GM18907 (cell line): ENCODE measurements around the gene SYNDIG1.

Experiments
- ATAC-seq: cut with Tn5 transposase; IDR thresholded peaks from one replicate; pipeline ENCODE4 v1.9.1; 2021; ENCODE audit warnings: mild to moderate bottlenecking, moderate library complexity; ENCODE audit not compliant: unreplicated experiment

SYNDIG1 gene

GRCh38 chr20:24470746-24471582 is 1.5 kb downstream of the SYNDIG1 start:
- ATAC-seq, result no peak

DNA sequence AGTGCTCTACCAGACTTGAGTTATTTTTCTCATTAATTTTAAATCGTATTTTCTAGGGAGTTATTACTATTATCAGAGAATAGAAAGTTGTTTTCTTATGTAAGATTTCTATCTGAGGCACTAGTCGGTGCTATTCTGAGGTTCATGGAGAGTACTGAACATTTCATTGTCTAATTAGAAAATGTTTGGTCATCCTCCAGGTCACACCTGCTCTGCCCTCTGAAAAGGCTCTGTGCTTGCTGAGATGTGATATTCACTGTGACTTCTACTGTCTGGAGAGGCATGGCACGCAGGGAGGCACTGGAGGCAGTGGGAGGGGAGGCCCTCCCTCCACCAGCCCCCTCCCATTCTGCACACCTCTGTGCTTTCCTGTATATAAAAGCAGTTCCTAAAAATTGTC is 3.0 kb downstream of the SYNDIG1 start:
- no peak for ATAC-seq

GRCh38 chr20:24473435-24474223 is 4.2 kb downstream of the SYNDIG1 start:
- no peak for ATAC-seq

GRCh38 chr20:24477831-24478547 is 8.6 kb downstream of the SYNDIG1 start:
- no peak for ATAC-seq

- no peak for ATAC-seq
These were observed 9.2 kb downstream of the SYNDIG1 start for GRCh38 chr20:24478584-24478983.

DNA sequence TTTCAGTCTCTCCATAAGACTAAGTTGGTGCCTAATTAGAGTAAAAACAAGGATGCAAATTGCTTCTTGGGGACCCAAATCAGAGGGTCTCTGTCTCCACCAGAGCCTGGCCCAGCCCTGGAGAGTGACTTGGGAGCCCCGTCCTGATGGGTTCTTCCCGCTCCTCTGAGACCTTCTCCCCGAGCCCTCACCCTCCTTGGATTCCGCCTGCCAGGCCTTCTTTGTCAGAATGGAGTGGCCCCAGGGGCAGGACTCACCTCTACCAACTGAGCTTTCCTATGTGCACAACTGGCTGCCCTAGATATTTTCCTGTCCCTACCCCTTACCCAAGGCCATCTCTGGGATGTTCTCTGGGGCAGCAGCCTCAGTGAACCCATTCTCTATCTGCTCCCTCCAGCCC is 9.7 kb downstream of the SYNDIG1 start:
- ATAC-seq, result no peak

DNA sequence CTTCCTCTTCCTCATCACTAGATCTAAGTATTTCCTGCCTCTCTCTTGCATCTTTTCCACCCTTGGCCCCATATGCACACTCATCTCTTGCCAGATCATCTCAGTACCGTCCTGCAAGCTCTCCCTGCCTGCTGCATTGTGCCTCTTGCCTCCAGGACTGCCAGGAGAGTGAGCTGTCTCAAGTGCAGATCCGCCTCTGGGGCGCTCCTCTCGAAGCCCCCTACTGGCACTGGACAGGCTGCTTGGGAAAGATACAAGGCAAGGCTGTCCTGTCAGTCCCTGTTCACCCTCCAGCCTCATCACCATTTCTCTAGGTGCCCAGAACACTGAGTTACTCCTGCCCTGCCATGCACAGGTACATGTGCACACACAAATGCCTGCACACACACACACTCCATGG is 10.2 kb downstream of the SYNDIG1 start:
- ATAC-seq, result no peak

DNA sequence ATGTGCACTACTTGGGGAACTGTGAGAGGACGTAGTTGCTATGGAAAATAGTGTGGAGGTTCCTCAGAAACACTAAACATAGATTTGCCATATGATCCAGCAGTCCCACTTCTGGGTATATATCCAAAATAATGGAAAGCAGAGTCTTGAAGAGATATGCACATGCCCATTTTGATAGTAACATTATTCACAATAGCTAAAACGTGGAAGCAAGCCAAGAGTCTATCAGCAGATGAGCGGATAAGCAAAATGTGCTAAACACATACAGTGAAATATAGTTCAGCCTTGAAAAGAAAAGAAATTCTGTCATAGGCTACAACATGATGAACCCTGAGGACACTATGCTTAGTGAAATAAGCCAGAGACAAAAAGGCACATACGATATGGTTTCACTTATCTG is 11.1 kb downstream of the SYNDIG1 start:
- ATAC-seq, result no peak

- no peak for ATAC-seq
These were observed 11.7 kb downstream of the SYNDIG1 start for GRCh38 chr20:24481173-24481572.

DNA sequence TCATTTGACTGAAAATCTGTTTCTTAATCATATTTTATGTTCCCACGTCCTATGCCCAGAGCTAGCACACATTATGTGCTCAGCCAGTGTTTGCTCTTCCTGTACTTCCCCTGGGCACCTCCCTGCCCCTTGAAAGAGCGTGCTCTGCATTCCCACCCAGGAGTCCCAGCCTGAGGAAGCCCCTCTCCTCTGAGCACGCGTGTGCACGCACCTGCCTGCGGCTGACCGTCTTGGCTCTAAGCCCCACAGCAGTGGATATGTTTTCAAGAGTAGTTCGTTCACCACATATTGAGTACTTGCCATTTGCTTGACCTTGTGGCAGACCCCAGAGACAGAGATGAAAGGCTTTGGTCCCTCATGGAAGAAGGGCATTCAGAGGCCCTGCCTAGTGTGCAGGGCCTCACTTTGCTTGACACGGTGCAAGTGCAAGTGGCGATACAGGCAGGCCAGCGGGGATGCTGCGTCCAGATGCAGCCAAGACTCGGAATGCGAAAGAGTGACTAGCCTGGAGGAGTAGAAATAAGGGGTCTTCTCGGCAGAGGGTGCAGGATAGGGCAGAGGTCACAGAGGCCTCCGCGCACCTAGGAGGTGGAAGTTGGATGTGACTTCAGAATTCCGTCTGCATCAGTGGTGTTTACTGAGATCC is 14.1 kb downstream of the SYNDIG1 start:
- no peak for ATAC-seq

DNA sequence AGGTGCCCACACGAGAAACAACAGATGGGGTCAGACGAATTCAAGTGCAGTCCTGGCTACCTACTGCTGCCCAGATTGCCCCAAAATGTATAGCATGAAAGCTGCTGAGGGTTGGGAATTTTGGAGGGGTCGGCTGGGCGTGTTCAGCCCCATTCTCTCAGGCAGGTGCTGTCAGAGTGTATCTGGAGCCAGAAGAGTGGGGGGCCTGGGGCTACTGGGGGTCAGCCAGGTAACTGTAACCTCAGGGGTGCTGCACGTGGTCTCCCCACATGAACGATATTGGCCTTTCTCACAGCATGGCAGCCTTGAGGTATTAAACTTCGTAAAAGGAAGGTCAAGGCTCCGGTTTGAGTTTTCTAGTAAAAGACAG is 14.6 kb downstream of the SYNDIG1 start:
- no peak for ATAC-seq

DNA sequence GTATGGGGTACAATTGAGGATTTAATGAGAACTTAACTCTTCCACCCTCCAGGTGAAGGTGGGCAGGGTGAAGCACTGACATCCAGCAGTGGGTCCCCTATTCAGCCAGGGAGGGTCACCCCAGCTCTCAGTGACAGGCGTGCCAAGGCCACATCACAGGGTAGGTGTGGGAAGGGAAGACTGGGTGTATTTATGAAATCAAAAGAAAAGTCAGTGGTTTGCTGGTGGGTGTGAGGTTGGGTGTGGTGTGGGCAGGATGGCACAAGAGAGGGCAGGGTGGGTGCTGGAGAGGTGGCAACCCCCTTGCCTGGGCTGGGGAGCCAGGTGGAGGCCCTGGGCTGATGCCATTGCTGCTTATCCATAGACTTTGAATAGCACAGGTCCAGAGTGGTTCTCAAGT is 16.6 kb downstream of the SYNDIG1 start:
- ATAC-seq, result no peak

GRCh38 chr20:24487240-24487639 is 17.8 kb downstream of the SYNDIG1 start:
- ATAC-seq, result no peak

DNA sequence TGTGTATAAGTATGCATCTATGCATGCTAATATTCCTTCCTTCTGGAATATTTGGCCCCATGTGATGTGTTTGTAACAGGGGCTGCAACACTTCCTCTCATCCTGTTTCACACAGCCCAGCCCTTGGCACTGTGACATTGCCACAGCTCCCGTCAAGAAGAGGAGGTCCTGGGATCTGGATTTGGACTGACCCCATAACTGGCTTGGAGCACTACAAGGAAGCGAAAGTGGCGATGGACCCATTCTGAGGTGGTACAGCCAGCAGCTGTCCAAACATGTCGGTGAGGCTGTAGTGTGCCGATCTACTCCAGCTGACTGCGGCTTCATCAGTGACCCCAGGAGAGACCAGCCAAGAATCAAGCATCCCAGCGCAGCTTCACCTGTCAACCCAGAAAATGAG is 18.2 kb downstream of the SYNDIG1 start:
- ATAC-seq, result no peak

GRCh38 chr20:24488064-24488799 is 18.8 kb downstream of the SYNDIG1 start:
- ATAC-seq, result no peak

GRCh38 chr20:24488800-24489175 is 19.4 kb downstream of the SYNDIG1 start:
- no peak for ATAC-seq

- no peak for ATAC-seq
These were observed 19.8 kb downstream of the SYNDIG1 start for GRCh38 chr20:24489193-24489592.

GRCh38 chr20:24489631-24490260 is 20.3 kb downstream of the SYNDIG1 start:
- no peak for ATAC-seq

DNA sequence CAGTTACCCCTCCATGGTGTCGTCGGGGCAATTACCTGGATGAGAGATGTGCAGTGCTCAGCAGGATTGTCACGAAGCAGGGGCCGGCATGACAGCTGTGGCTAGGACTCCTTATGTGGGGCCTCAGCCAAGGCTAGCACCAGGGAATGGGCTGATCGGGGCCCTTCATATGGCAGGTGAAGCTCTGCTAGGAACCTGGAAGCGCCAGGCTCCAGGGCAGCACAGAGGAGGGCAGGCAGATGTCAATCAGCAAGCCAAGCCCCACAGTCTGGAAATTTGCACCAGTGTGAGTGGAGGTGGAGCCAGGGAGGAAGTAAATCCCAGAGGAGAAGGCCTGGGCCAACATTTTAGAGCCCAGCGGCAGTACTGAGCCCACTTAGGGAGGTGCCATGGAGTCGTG is 21.2 kb downstream of the SYNDIG1 start:
- ATAC-seq, result no peak
